B cell (primary cell): ENCODE data around the gene HOXA11. TPM values are rescaled to one million over a fixed set of nuclear protein-coding genes. Genes with fewer than 3 reads are reported as not detected.
A peak's percentile ranks its signal among the peaks of the same experiment; 100 is the strongest.

ENCODE experiments used
- ATAC-seq: fragments of 200-7000 bp; cut with Tn5 transposase; one replicate; pipeline ENCODE4 v1.10.0; 2021; ENCODE audit warnings: low read depth, mild to moderate bottlenecking, moderate number of reproducible peaks, moderate library complexity
- CTCF ChIA-PET: fragments of 350-600 bp; sonication (Branson Sonifier 250); formaldehyde crosslinking; loops from one replicate; lab custom pipeline; 2021; ENCODE audit warnings: antibody characterized with exemption, inconsistent platforms; lab: Charles Lee
- POLR2A ChIA-PET: fragments of 350-600 bp; sonication (Branson Sonifier 250); formaldehyde crosslinking; loops from one replicate; lab custom pipeline; 2021; ENCODE audit warnings: antibody characterized with exemption; lab: Charles Lee
- DNase-seq: peaks from one replicate; pipeline ENCODE4 v3.0.0; 2013
- H2AFZ ChIP-seq: 2 replicates; pipeline ENCODE4 v1.6.1; 2012; ENCODE audit warnings: mild to moderate bottlenecking, low read depth, low read length; ENCODE audit not compliant: insufficient read depth, poor library complexity, severe bottlenecking
- H3K27ac ChIP-seq, 2 donors: 1 replicate in 1 of 2; 2 replicates in 1 of 2; pipeline ENCODE4 v1.5.1; 2012 to 2013; ENCODE audit warnings: low read length in 2 of 2, mild to moderate bottlenecking in 2 of 2, moderate library complexity in 1 of 2
- H3K27me3 ChIP-seq, 4 experiments: fragments of 200-600 bp in 1 of 4; sonication (generic) in 1 of 4; replicated peaks in 1 of 4; 1 replicate in 2 of 4; 2 replicates in 2 of 4; pipeline versions ENCODE4 v1.6.1 to v1.7.0; 2013 to 2016; ENCODE audit warnings: low read length in 3 of 4, mild to moderate bottlenecking in 2 of 4, mixed read lengths in 1 of 4, moderate library complexity in 1 of 4; ENCODE audit not compliant: insufficient read depth in 4 of 4, control insufficient read depth in 3 of 4; ENCODE audit errors: control extremely low read depth in 1 of 4
- H3K36me3 ChIP-seq, 2 experiments: replicated peaks in 1 of 2; 1 replicate in 1 of 2; 2 replicates in 1 of 2; pipeline versions ENCODE4 v1.6.1 to v1.7.1; 2013; ENCODE audit warnings: low read length in 1 of 2; ENCODE audit not compliant: insufficient read depth in 2 of 2, control insufficient read depth in 1 of 2; ENCODE audit errors: control extremely low read depth in 1 of 2, extremely low read depth in 1 of 2
- H3K4me1 ChIP-seq, 2 donors: fragments of 200-600 bp in 1 of 2; sonication (generic) in 1 of 2; 1 replicate in 1 of 2; 2 replicates in 1 of 2; pipeline versions ENCODE4 v1.5.1 to v1.6.1; 2013 to 2017; ENCODE audit warnings: low read length in 2 of 2; ENCODE audit not compliant: control insufficient read depth in 2 of 2, insufficient read depth in 2 of 2
- H3K4me2 ChIP-seq: replicated peaks from 2 replicates; pipeline ENCODE3; 2012; ENCODE audit warnings: mild to moderate bottlenecking, low read depth, low read length; ENCODE audit not compliant: poor library complexity, severe bottlenecking
- H3K4me3 ChIP-seq, 5 experiments: fragments of 200-600 bp in 1 of 5; sonication (generic) in 1 of 5; 1 replicate in 3 of 5; 2 replicates in 2 of 5; pipeline versions ENCODE4 v1.5.1 to v1.7.0; 2011 to 2016; ENCODE audit warnings: low read length in 4 of 5, mild to moderate bottlenecking in 4 of 5, low read depth in 2 of 5, control low read depth in 1 of 5, moderate library complexity in 1 of 5; ENCODE audit not compliant: insufficient read depth in 1 of 5; ENCODE audit errors: control extremely low read depth in 1 of 5, extremely low read depth in 1 of 5
- H3K79me2 ChIP-seq: fragments of 200-600 bp; sonication (generic); one replicate; pipeline ENCODE4 v1.6.0; 2016; ENCODE audit warnings: low read length; ENCODE audit not compliant: control insufficient read depth, insufficient read depth
- H3K9ac ChIP-seq: fragments of 200-600 bp; sonication (generic); 2 replicates; pipeline ENCODE4 v1.6.1; 2017; ENCODE audit warnings: mild to moderate bottlenecking, low read length, moderate library complexity
- H3K9me3 ChIP-seq, 3 donors: one replicate each; pipeline versions ENCODE4 v1.6.1 to v1.7.1; 2013; ENCODE audit warnings: low read length in 2 of 3; ENCODE audit not compliant: control insufficient read depth in 2 of 3, insufficient read depth in 1 of 3; ENCODE audit errors: control extremely low read depth in 1 of 3
- H4K20me1 ChIP-seq: 2 replicates; pipeline ENCODE4 v1.6.0; 2012; ENCODE audit warnings: mild to moderate bottlenecking, low read length; ENCODE audit not compliant: insufficient read depth, control insufficient read depth, poor library complexity, severe bottlenecking
- H3K27ac Mint-ChIP-seq: one replicate; pipeline ENCODE4 v1.8.0; 2021; ENCODE audit warnings: mixed read lengths
- H3K27me3 Mint-ChIP-seq: one replicate; pipeline ENCODE4 v1.8.0; 2021; ENCODE audit warnings: mixed read lengths
- H3K4me1 Mint-ChIP-seq: one replicate; pipeline ENCODE4 v1.8.0; 2021; ENCODE audit warnings: mixed read lengths
- H3K4me3 Mint-ChIP-seq: one replicate; pipeline ENCODE4 v1.8.0; 2021; ENCODE audit warnings: mixed read lengths
- H3K9me3 Mint-ChIP-seq: one replicate; pipeline ENCODE4 v1.8.0; 2022; ENCODE audit warnings: mixed read lengths; ENCODE audit not compliant: insufficient read depth
- EZH2 ChIP-seq: IDR thresholded peaks from 2 replicates; pipeline ENCODE4 v1.6.1; 2012; ENCODE audit warnings: borderline replicate concordance, low read depth, mild to moderate bottlenecking, moderate library complexity, low read length; ENCODE audit not compliant: insufficient read depth, poor library complexity, severe bottlenecking
- WGBS: methylation state at CpG from one replicate; pipeline ENCODE4 v1.1.5; 2013; ENCODE audit warnings: missing lambda C conversion rate; ENCODE audit not compliant: insufficient coverage; 5-methylcytosine and 5-hydroxymethylcytosine counted together
- intact Hi-C: fragments of 100-400 bp; cut with micrococcal nuclease; formaldehyde crosslinking; loops from one replicate; pipeline ENCODE4 v1.10.0; 2022
- polyA plus RNA-seq: library from polyadenylated mRNA; depleted of rRNA; stranded (reverse); fragments of >200 nt; gene quantifications from 2 replicates; pipeline ENCODE4 v1.2.3, GENCODE V29; 2012
- total RNA-seq, 2 donors: library from RNA; stranded (reverse); fragments of 120-200 nt in 1 of 2; gene quantifications; 1 replicate in 1 of 2; 2 replicates in 1 of 2; pipeline versions ENCODE4 v1.2.3 to v1.2.4, GENCODE V29; 2013 to 2022
- TF ChIP-seq, protein P1 (sequence below): fragments of 200-600 bp; IDR thresholded peaks from one replicate; pipeline ENCODE4 v1.8.0; 2022; ENCODE audit warnings: antibody characterized with exemption, mild to moderate bottlenecking

HOXA11 gene
- total and polyA plus RNA-seq, 2 donors (not counting 1 experiment from before 2014, with no cell fraction given), result not detected

DNA sequence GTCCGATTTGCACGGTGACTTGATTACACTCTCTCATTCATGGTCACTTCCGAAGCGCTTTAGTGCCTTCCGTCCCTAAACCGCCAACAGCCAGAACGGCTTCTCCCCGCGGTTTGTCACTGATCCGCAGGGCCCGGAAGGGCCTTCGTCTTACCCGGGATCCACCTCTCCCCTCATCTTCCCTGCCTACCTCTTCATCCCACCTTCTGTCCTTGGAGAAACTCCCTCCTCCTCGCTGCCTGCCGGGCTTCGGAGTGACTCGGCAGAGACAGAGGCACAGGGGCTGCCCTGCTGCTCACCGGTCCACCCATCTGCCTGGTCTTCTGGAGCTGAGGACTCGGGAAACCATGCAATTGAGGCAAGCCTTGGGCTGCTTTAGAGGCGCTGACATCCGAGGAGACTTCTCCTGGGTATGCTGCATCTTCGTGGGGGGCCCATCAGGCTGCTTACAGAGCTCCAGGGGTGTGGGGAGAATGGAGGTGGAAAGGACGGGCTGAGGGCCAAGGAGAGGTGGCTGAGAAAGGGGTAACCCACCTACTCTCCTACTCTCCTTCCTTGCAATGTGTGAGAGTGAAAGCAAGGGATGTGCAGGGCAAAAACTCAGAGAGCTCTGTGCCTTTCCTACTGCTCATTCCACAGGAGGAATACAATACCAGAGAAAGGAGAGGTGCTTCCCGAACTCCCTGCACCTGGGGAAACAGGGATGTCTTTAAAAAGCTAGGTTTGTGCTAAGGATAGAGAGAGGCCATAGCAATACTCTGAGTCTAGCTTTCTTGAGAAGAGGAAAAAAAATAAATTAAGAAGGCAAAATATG, 1.0 kb upstream of the HOXA11 start:
- peak overlapping the region; percentile 71 for H3K4me2 ChIP-seq
- peaks cover 0 to 96% (median 84%) of the 10 kb centered on the region in 4 experiments for H3K27me3 ChIP-seq
- Mint-ChIP-seq H3K9me3 (no peaks in the 10 kb centered on the region), H3K4me3 (peak overlapping the region; percentile 78), H3K4me1 (peaks cover 41% of the 10 kb centered on the region), H3K27ac (peak overlapping the region; percentile 77), H3K27me3 (peaks cover 80% of the 10 kb centered on the region)
- peaks cover 50 to 73% of the 10 kb centered on the region in 2 donors for H3K4me1 ChIP-seq
- no peak for TF ChIP-seq EZH2
- TF ChIP-seq, protein P1, sequence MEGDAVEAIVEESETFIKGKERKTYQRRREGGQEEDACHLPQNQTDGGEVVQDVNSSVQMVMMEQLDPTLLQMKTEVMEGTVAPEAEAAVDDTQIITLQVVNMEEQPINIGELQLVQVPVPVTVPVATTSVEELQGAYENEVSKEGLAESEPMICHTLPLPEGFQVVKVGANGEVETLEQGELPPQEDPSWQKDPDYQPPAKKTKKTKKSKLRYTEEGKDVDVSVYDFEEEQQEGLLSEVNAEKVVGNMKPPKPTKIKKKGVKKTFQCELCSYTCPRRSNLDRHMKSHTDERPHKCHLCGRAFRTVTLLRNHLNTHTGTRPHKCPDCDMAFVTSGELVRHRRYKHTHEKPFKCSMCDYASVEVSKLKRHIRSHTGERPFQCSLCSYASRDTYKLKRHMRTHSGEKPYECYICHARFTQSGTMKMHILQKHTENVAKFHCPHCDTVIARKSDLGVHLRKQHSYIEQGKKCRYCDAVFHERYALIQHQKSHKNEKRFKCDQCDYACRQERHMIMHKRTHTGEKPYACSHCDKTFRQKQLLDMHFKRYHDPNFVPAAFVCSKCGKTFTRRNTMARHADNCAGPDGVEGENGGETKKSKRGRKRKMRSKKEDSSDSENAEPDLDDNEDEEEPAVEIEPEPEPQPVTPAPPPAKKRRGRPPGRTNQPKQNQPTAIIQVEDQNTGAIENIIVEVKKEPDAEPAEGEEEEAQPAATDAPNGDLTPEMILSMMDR, result no peak
- 12% methylated on average over 19 of the region's 24 CpGs for WGBS
- no peaks in the 10 kb centered on the region for H3K36me3 ChIP-seq
- POLR2A ChIA-PET, result no interaction called here
- no peak overlapping the region for H3K9ac ChIP-seq
- no peaks in the 10 kb centered on the region for H3K79me2 ChIP-seq
- CTCF ChIA-PET, result interaction anchor here (0.7 to 5.9 kb wide), 7 partner anchors 9 to 834 kb away, joined by 3 to 28 read pairs (median 4); partner anchors contain the start of gene HOXA13
- DNase-seq (peak; percentile 44), ATAC-seq (no peak)
- H3K4me3 ChIP-seq, result no peak overlapping the region
- intact Hi-C loops, result loop anchor here (2.0 to 5.0 kb wide), 2 partner anchors 19 to 34 kb away; partner anchors contain the start of gene HOXA3
- H2AFZ ChIP-seq, result no peak overlapping the region
- H3K9me3 ChIP-seq, result peaks cover 0 to 72% (median 9%) of the 10 kb centered on the region in 3 donors
- H3K27ac ChIP-seq, result no peak overlapping the region
- no peaks in the 10 kb centered on the region for H4K20me1 ChIP-seq
